PC-3 (cell line): ENCODE results near the gene FOXI1. TPM values are rescaled to one million over a fixed set of nuclear protein-coding genes. Genes with fewer than 3 reads are reported as not detected.
A peak's percentile ranks its signal among the peaks of the same experiment; 100 is the strongest.

ENCODE experiments used
- ATAC-seq: fragments of 200-7000 bp; cut with Tn5 transposase; 2 replicates; pipeline ENCODE4 v1.9.1; 2020; ENCODE audit warnings: mild to moderate bottlenecking, moderate library complexity
- BruUV-seq: library from RNA; stranded (reverse); fragments of 400-500 nt; replicated peaks from 2 replicates; lab custom pipeline; 2021; lab: Mats Ljungman, UMichigan
- CTCF ChIA-PET: fragments of 300-600 bp; sonication (Branson Sonifier 250); formaldehyde crosslinking; loops from one replicate; lab custom pipeline; 2022; ENCODE audit warnings: antibody characterized with exemption; lab: Charles Lee
- POLR2A ChIA-PET: fragments of 300-600 bp; sonication (Branson Sonifier 250); formaldehyde crosslinking; loops from one replicate; lab custom pipeline; 2022; ENCODE audit warnings: antibody characterized with exemption; ENCODE audit not compliant: unreplicated experiment; lab: Charles Lee
- DNase-seq: peaks from one replicate; pipeline ENCODE4 v3.0.0-alpha.2; 2015
- H2AFZ ChIP-seq: fragments of 300-600 bp; sonication (generic); 2 replicates; pipeline ENCODE4 v1.6.0; 2016; ENCODE audit warnings: antibody characterized with exemption, low read length
- H3F3A ChIP-seq: fragments of 300-600 bp; sonication (generic); one replicate; pipeline ENCODE4 v1.6.0; 2017; ENCODE audit warnings: antibody characterized with exemption, low read length, control low read depth, mild to moderate bottlenecking; ENCODE audit not compliant: unreplicated experiment
- H3K27ac ChIP-seq: fragments of 300-600 bp; sonication (generic); 2 replicates; pipeline ENCODE4 v1.5.1; 2016; ENCODE audit warnings: mild to moderate bottlenecking, low read length
- H3K27me3 ChIP-seq: fragments of 300-600 bp; sonication (generic); 2 replicates; pipeline ENCODE4 v1.6.1; 2016; ENCODE audit warnings: low read length, mixed read lengths
- H3K36me3 ChIP-seq: fragments of 300-600 bp; sonication (generic); 2 replicates; pipeline ENCODE4 v1.6.1; 2016; ENCODE audit warnings: low read depth, mixed run types, low read length, mixed read lengths
- H3K4me1 ChIP-seq: fragments of 300-600 bp; sonication (generic); 2 replicates; pipeline ENCODE4 v1.5.1; 2016; ENCODE audit warnings: low read length; ENCODE audit not compliant: insufficient read depth
- H3K4me2 ChIP-seq: fragments of 300-600 bp; sonication (generic); 2 replicates; pipeline ENCODE4 v1.6.0; 2016; ENCODE audit warnings: low read length
- H3K4me3 ChIP-seq: fragments of 300-600 bp; sonication (generic); 2 replicates; pipeline ENCODE4 v1.5.1; 2016; ENCODE audit warnings: mild to moderate bottlenecking, low read length, mixed read lengths
- H3K79me2 ChIP-seq: fragments of 300-600 bp; sonication (generic); 2 replicates; pipeline ENCODE4 v1.6.1; 2017; ENCODE audit warnings: low read length, mixed read lengths
- H3K9ac ChIP-seq: fragments of 300-600 bp; sonication (generic); 2 replicates; pipeline ENCODE4 v1.6.0; 2016; ENCODE audit warnings: mild to moderate bottlenecking, low read length
- H3K9me2 ChIP-seq: fragments of 300-600 bp; sonication (generic); replicated peaks from 2 replicates; pipeline ENCODE4 v1.6.1; 2016; ENCODE audit warnings: mixed run types, low read length, mixed read lengths
- H3K9me3 ChIP-seq: fragments of 300-600 bp; sonication (generic); 2 replicates; pipeline ENCODE4 v1.6.1; 2016; ENCODE audit warnings: low read length, mixed read lengths
- H4K20me1 ChIP-seq: fragments of 300-600 bp; sonication (generic); 2 replicates; pipeline ENCODE4 v1.6.1; 2016; ENCODE audit warnings: low read length, mixed read lengths
- CTCF ChIP-seq: fragments of 300-600 bp; sonication (generic); conservative IDR thresholded peaks from 2 replicates; pipeline ENCODE4 v1.5.1; 2017; ENCODE audit warnings: antibody characterized with exemption, low read depth, mild to moderate bottlenecking, low read length
- EZH2 ChIP-seq: fragments of 300-600 bp; sonication (generic); IDR thresholded peaks from one replicate; pipeline ENCODE4 v1.6.1; 2017; ENCODE audit warnings: antibody characterized with exemption, mild to moderate bottlenecking, low read length; ENCODE audit not compliant: unreplicated experiment
- EZH2phosphoT487 ChIP-seq: fragments of 300-600 bp; sonication (generic); IDR thresholded peaks from 2 replicates; pipeline ENCODE4 v1.6.1; 2018; ENCODE audit warnings: mild to moderate bottlenecking, antibody characterized with exemption, low read length, borderline replicate concordance
- intact Hi-C: fragments of 100-400 bp; cut with micrococcal nuclease; formaldehyde crosslinking; loops from 2 replicates; pipeline ENCODE4 v1.9.0; 2023
- total RNA-seq: library from RNA; depleted of rRNA; stranded (reverse); fragments of >200 nt; gene quantifications from 2 replicates; pipeline ENCODE4 v1.2.3, GENCODE V29; 2014

The FOXI1 gene
- total RNA-seq, 1 experiment from 2014 or later: not detected

DNA sequence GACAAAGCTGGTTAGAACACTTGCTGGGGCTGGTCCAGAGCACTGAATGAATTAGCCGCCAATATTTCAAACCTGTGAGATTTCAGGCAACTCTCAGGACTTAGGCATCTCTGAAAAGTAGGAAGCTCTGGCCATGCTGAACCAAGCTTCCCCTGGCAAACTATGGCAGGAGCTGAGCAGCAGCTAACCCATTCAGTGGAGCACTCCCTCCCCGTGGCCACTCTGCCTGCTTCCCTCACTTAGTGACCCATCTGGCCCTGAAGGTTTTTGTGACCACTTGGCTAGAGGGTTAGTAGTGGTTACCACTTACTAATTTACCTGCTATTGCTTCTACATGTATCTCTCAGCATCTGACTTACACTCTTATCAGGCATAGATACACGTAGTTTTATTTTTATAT lies 25.5 kb downstream of the FOXI1 start:
- ATAC-seq (no peak), DNase-seq (no peak)
- Histone ChIP-seq H3K9me2 (no peaks in the 10 kb centered on the region), H4K20me1 (no peaks in the 10 kb centered on the region), H3F3A (no peaks in the 10 kb centered on the region), H3K4me1 (peaks cover 9% of the 10 kb centered on the region; the same call in 1 of the 2 replicates), H3K27me3 (no peaks in the 10 kb centered on the region), H3K9ac (no peak overlapping the region), H3K27ac (no peak overlapping the region), H2AFZ (no peak overlapping the region), H3K4me2 (no peak overlapping the region), H3K79me2 (no peaks in the 10 kb centered on the region), H3K9me3 (0 out of 2 replicates have a peak, but pooled peaks cover 3% of the 10 kb centered on the region), H3K36me3 (no peaks in the 10 kb centered on the region), H3K4me3 (no peak overlapping the region)
- CTCF ChIA-PET: no interaction called here
- BruUV-seq: no TSS peak
- TF ChIP-seq EZH2 (no peak), CTCF (no peak), EZH2phosphoT487 (no peak)
- POLR2A ChIA-PET: no interaction called here
- intact Hi-C loops: no loop called here

- Histone ChIP-seq H3K36me3 (no peaks in the 10 kb centered on the region), H4K20me1 (no peaks in the 10 kb centered on the region), H3K9me2 (no peaks in the 10 kb centered on the region), H3K4me1 (peaks cover 9% of the 10 kb centered on the region; the same call in 1 of the 2 replicates), H3K4me2 (no peak overlapping the region), H3K9me3 (no peaks in the 10 kb centered on the region), H2AFZ (peak overlapping the region; percentile 34; the same call in 1 of the 2 replicates), H3F3A (no peaks in the 10 kb centered on the region), H3K27ac (no peak overlapping the region), H3K9ac (no peak overlapping the region), H3K27me3 (no peaks in the 10 kb centered on the region), H3K4me3 (no peak overlapping the region), H3K79me2 (no peaks in the 10 kb centered on the region)
- POLR2A ChIA-PET: no interaction called here
- peak; percentile 58 for ATAC-seq
- no TSS peak for BruUV-seq
- intact Hi-C loops: no loop called here
- DNase-seq: peak; percentile 49
- no peak for TF ChIP-seq CTCF
- CTCF ChIA-PET: no interaction called here
These were observed 26.7 kb downstream of the FOXI1 start for GRCh38 chr5:170132269-170132975.

GRCh38 chr5:170132976-170133448 lies 27.3 kb downstream of the FOXI1 start:
- Histone ChIP-seq H3K27me3 (no peaks in the 10 kb centered on the region), H4K20me1 (no peaks in the 10 kb centered on the region), H3K79me2 (no peaks in the 10 kb centered on the region), H3F3A (no peaks in the 10 kb centered on the region), H3K4me2 (no peak overlapping the region), H3K27ac (no peak overlapping the region), H3K4me3 (no peak overlapping the region), H3K36me3 (no peaks in the 10 kb centered on the region), H3K9me2 (no peaks in the 10 kb centered on the region), H3K9ac (no peak overlapping the region), H3K9me3 (no peaks in the 10 kb centered on the region), H2AFZ (peak overlapping the region; percentile 34; the same call in 1 of the 2 replicates), H3K4me1 (peaks cover 9% of the 10 kb centered on the region; the same call in 1 of the 2 replicates)
- BruUV-seq: no TSS peak
- no peak for DNase-seq
- ChIA-PET CTCF (no interaction called here), POLR2A (no interaction called here)
- no peak for TF ChIP-seq EZH2
- no peak for TF ChIP-seq EZH2phosphoT487
- no peak for TF ChIP-seq CTCF
- intact Hi-C loops: no loop called here
- no peak for ATAC-seq
